ENCODE data around the gene COL21A1. TPM values are rescaled to one million over a fixed set of nuclear protein-coding genes. Genes with fewer than 3 reads are reported as not detected.

COL21A1 gene
- total RNA-seq, 1 experiment from 2014 or later, result 1.8 TPM

DNA sequence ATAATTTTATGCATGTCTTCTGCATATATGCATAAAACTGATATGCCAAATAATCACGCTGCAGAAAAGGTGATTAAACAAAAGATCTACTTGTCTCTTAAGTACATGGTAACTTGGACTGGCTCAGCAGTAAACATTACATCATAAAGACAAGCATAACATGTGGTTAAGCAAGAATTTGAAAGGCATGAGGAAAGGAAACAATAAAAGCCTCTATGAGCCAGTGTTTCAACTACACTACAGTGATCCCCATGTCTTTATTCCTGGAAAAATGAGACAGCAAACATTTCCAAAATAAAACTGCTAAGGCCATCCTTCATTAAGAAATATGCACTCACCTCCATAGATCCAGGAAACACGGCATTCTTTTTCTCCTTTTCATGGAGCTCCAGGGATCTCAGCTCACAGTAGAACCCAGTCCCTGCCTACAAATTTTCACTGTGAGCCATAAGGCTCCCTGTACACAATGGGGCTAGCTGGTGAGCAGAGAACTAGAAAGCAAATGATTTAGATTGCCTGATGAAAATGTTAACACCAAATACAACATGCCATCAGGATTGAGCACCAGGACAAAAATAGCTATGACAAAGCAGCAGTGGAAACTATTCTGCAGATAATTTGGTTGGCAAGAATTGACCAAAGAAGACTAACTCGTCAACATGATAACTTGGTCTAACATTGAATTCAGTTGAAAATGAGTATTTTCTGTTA lies 156.1 kb downstream of the COL21A1 start:
- H3K56ac ChIP-seq (ENCODE audit: insufficient read length, low read depth, low read length), result no peak overlapping the region
- no peak overlapping the region for H2BK15ac ChIP-seq (ENCODE audit: low read depth, low read length)
- H2AK5ac ChIP-seq (ENCODE audit: insufficient read length, low read length), result no peak overlapping the region
- H2AFZ ChIP-seq (ENCODE audit: low read length), result no peak overlapping the region
- no peak for DNase-seq
- H3K79me2 ChIP-seq (ENCODE audit: insufficient read depth, low read length), result no peaks in the 10 kb centered on the region
- no peaks in the 10 kb centered on the region for H4K20me1 ChIP-seq (ENCODE audit: control insufficient read depth, insufficient read depth, insufficient read length)
- H3K18ac ChIP-seq (ENCODE audit: insufficient read length, low read depth, low read length), result no peak overlapping the region
- H3K14ac ChIP-seq (ENCODE audit: insufficient read depth, low read length), result no peak overlapping the region
- H2BK120ac ChIP-seq (ENCODE audit: low read depth, low read length, poor library complexity, severe bottlenecking), result no peak overlapping the region
- TF ChIP-seq CTCF (conservative IDR thresholded peaks at IDR 0.05), result no peak
- no peak overlapping the region for H3K4ac ChIP-seq (ENCODE audit: low read depth, low read length)
- no peaks in the 10 kb centered on the region for H3K9me3 ChIP-seq (ENCODE audit: control insufficient read depth, low read depth, low read length)
- WGBS (ENCODE audit: extremely low coverage, insufficient read length, low lambda C conversion rate), result no CpG with 5 or more reads among the region's 3 CpGs
- peak overlapping the region in 2 of 3 experiments; percentile 65 to 73; a peak in 2 of 7 replicates for H3K27ac Mint-ChIP-seq
- no peak overlapping the region for H3K9ac ChIP-seq (ENCODE audit: extremely low read depth, insufficient read length, low read length)
- H3K4me1 ChIP-seq (ENCODE audit: insufficient read depth, low read length), result no peaks in the 10 kb centered on the region; the same call in 1 of the 2 replicates
- no peaks in the 10 kb centered on the region for H3K79me1 ChIP-seq (ENCODE audit: insufficient read depth, low read depth, low read length, poor library complexity, severe bottlenecking)
- peaks cover 11% of the 10 kb centered on the region in 2 experiments for H3K4me1 Mint-ChIP-seq
- no peak overlapping the region for H2BK5ac ChIP-seq (ENCODE audit: insufficient read length, low read length)
- peaks cover 5% of the 10 kb centered on the region in 2 experiments; a peak in 3 of 5 replicates for H3K9me3 Mint-ChIP-seq
- H3K4me3 Mint-ChIP-seq, result no peak overlapping the region
- H3K27me3 Mint-ChIP-seq (ENCODE audit: low read depth), result no peaks in the 10 kb centered on the region
- no peak overlapping the region for H4K5ac ChIP-seq (ENCODE audit: insufficient read length, low read depth, low read length)
- no peak overlapping the region for H2BK20ac ChIP-seq (ENCODE audit: low read depth, low read length, poor library complexity, severe bottlenecking)
- H3T11ph ChIP-seq (ENCODE audit: low read length), result no peak overlapping the region
- no peak overlapping the region for H4K91ac ChIP-seq (ENCODE audit: insufficient read length, low read depth, low read length)
- H3K23me2 ChIP-seq (ENCODE audit: insufficient read length, low read depth, low read length, poor library complexity, severe bottlenecking), result no peaks in the 10 kb centered on the region
- H3K27me3 ChIP-seq (ENCODE audit: insufficient read depth, low read length), result no peaks in the 10 kb centered on the region
- no peak overlapping the region for H2BK12ac ChIP-seq (ENCODE audit: insufficient read length, low read depth, low read length)
- no peak overlapping the region for H3K23ac ChIP-seq (ENCODE audit: insufficient read length, low read depth, low read length)
- peaks cover 0 to 5% (median 4%) of the 10 kb centered on the region in 3 experiments; a peak in 4 of 7 replicates for H3K36me3 Mint-ChIP-seq (ENCODE audit: insufficient read depth in 1 of 3, low read depth in 3 of 3)
- no peak overlapping the region for H3K4me2 ChIP-seq (ENCODE audit: insufficient read depth, insufficient read length, low read length)
- H3K27ac ChIP-seq (ENCODE audit: insufficient read length, low read depth, low read length), result no peak overlapping the region
- H4K8ac ChIP-seq (replicated peaks; ENCODE audit: insufficient read length, low read depth, low read length), result no peak overlapping the region
